Measurements from ENCODE around the gene ISOC2.

ISOC2 gene

DNA sequence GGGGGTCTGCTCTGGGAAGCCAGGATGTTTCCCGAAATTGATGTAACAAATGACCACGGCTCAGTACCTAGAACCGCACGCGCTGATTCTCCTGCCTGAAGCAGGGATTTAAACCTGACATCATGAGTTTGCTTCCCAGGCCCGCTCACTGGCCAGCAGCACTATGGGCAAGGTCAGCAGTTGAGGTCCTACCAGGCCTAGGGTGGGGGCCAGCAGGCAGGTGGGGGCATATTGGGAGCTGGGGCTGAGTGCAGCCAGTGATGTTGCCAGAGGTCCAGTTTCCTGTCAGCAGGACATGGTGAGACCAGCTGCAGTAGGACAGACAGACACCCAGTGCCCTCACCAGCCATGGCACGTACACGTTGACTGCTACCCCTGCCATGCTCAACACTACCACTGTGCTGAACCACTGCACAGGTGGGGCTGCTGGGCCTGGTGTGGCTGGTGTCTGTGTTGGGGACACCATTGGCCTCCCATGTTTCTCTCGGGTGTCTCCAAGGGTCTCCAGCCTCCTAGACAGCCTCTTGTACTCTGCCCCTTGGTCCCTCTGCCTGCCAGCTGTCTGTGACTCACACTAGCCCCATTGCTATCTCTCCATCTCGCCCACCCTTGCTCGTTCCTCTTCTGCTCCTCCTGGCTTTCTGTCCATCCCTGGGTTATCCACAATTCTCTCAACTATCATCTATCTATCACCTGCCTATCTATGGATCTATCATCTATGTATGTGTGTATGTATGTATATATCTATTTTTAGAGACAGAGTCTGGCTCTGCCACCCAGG is 4.2 kb upstream of the ISOC2 start:
- Histone ChIP-seq H3K27me3 (ENCODE audit: insufficient read depth, poor library complexity, severe bottlenecking) (no peaks in the 10 kb centered on the region), H3K36me3 (ENCODE audit: low read depth) (no peaks in the 10 kb centered on the region), H3K4me3 (ENCODE audit: severe bottlenecking) (no peak overlapping the region), H3K27ac (ENCODE audit: poor library complexity, severe bottlenecking) (no peak overlapping the region), H3K4me1 (ENCODE audit: insufficient read depth, poor library complexity, severe bottlenecking) (peaks cover 1% of the 10 kb centered on the region), H3K9me3 (ENCODE audit: severe bottlenecking) (no peaks in the 10 kb centered on the region)
- DNase-seq (ENCODE audit: low spot score): no peak
- ATAC-seq (ENCODE audit: low read depth): no peak
- TF ChIP-seq, protein P1, sequence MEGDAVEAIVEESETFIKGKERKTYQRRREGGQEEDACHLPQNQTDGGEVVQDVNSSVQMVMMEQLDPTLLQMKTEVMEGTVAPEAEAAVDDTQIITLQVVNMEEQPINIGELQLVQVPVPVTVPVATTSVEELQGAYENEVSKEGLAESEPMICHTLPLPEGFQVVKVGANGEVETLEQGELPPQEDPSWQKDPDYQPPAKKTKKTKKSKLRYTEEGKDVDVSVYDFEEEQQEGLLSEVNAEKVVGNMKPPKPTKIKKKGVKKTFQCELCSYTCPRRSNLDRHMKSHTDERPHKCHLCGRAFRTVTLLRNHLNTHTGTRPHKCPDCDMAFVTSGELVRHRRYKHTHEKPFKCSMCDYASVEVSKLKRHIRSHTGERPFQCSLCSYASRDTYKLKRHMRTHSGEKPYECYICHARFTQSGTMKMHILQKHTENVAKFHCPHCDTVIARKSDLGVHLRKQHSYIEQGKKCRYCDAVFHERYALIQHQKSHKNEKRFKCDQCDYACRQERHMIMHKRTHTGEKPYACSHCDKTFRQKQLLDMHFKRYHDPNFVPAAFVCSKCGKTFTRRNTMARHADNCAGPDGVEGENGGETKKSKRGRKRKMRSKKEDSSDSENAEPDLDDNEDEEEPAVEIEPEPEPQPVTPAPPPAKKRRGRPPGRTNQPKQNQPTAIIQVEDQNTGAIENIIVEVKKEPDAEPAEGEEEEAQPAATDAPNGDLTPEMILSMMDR (IDR thresholded peaks at IDR 0.05; ENCODE audit: poor library complexity, severe bottlenecking): no peak

- Histone ChIP-seq H3K4me3 (ENCODE audit: severe bottlenecking) (no peak within 1 kb of the TSS), H3K27ac (ENCODE audit: poor library complexity, severe bottlenecking) (no peak within 1 kb of the TSS), H3K36me3 (ENCODE audit: low read depth) (0 out of 2 replicates have a peak, but pooled peaks cover 3% of the 10 kb centered on the region), H3K4me1 (ENCODE audit: insufficient read depth, poor library complexity, severe bottlenecking) (peaks cover 3% of the 10 kb centered on the region), H3K9me3 (ENCODE audit: severe bottlenecking) (no peaks in the 10 kb centered on the region), H3K27me3 (ENCODE audit: insufficient read depth, poor library complexity, severe bottlenecking) (no peaks in the 10 kb centered on the region)
- DNase-seq (ENCODE audit: low spot score) (no peak), ATAC-seq (ENCODE audit: low read depth) (no peak)
- TF ChIP-seq, protein P1 (IDR thresholded peaks at IDR 0.05; ENCODE audit: poor library complexity, severe bottlenecking): no peak
Observed at GRCh38 chr19:55464662-55465054, 3.2 kb upstream of the ISOC2 start, which contains the start of gene C19orf85. TSS of gene C19orf85 (minus strand) at chr19:55464751. CDS start at chr19:55464554, 197 bp downstream.

DNA sequence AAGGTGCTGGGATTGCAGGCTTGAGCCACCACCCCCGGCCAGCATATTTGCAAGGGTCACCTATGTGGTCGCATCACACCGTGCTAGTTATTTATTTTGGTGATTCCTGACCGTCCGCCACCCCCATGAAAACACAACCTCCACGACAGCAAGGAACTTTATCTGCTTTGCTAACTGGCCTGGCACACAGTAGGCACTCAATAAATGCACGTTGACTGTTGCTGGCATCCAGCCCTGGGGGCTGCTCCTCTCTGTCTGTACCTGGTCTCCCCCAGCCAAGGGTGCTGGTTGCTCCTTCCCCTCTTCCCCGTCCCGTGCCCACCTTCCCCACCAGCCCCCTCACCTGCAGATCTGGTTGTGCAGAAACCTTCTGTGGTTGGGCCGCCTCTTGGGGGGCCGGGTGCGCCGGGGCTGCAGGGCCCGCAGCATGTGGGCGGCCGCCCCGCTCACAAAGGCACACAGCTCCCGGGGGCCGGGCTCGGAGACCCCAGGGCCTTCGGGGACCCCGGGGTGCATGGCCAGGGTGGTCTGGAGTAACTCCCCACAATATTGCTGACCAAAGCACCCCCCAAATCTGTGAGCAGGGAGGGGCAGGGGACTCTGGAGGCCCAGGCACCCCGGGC is 2.7 kb upstream of the ISOC2 start:
- Histone ChIP-seq H3K9me3 (ENCODE audit: severe bottlenecking) (no peaks in the 10 kb centered on the region), H3K4me3 (ENCODE audit: severe bottlenecking) (no peak overlapping the region), H3K27ac (ENCODE audit: poor library complexity, severe bottlenecking) (no peak overlapping the region), H3K4me1 (ENCODE audit: insufficient read depth, poor library complexity, severe bottlenecking) (peaks cover 3% of the 10 kb centered on the region), H3K36me3 (ENCODE audit: low read depth) (0 out of 2 replicates have a peak, but pooled peaks cover 3% of the 10 kb centered on the region), H3K27me3 (ENCODE audit: insufficient read depth, poor library complexity, severe bottlenecking) (no peaks in the 10 kb centered on the region)
- ATAC-seq (ENCODE audit: low read depth) (no peak), DNase-seq (ENCODE audit: low spot score) (no peak)
- TF ChIP-seq, protein P1 (IDR thresholded peaks at IDR 0.05; ENCODE audit: poor library complexity, severe bottlenecking): no peak

GRCh38 chr19:55463583-55464031 is 2.2 kb upstream of the ISOC2 start:
- TF ChIP-seq, protein P1 (IDR thresholded peaks at IDR 0.05; ENCODE audit: poor library complexity, severe bottlenecking): no peak
- ATAC-seq (ENCODE audit: low read depth) (no peak), DNase-seq (ENCODE audit: low spot score) (no peak)
- no peaks in the 10 kb centered on the region for H3K9me3 ChIP-seq (ENCODE audit: severe bottlenecking)
- H3K27ac ChIP-seq (ENCODE audit: poor library complexity, severe bottlenecking): no peak overlapping the region
- H3K36me3 ChIP-seq (ENCODE audit: low read depth): 0 out of 2 replicates have a peak, but pooled peaks cover 3% of the 10 kb centered on the region
- no peak overlapping the region for H3K4me3 ChIP-seq (ENCODE audit: severe bottlenecking)
- no peaks in the 10 kb centered on the region for H3K27me3 ChIP-seq (ENCODE audit: insufficient read depth, poor library complexity, severe bottlenecking)
- peaks cover 3% of the 10 kb centered on the region for H3K4me1 ChIP-seq (ENCODE audit: insufficient read depth, poor library complexity, severe bottlenecking)
